GM19372 (cell line): Measurements from ENCODE around the gene PLK5.
"Not testable (repeated sequence)": the region's sequence is repeated elsewhere in the genome, so short reads cannot be mapped to it uniquely, and the experiment has no call there.

ENCODE experiments used
- ATAC-seq: cut with Tn5 transposase; IDR thresholded peaks from one replicate; pipeline ENCODE4 v1.9.1; 2021; ENCODE audit warnings: mild to moderate bottlenecking, low read depth, moderate library complexity; ENCODE audit not compliant: unreplicated experiment

The PLK5 gene

GRCh38 chr19:1523412-1524286 lies at the start of gene PLK5:
Gene PLK5, plus strand, starts transcription at chr19:1524077. Its CDS starts 2,920 bp downstream, at chr19:1526997.
- no peak for ATAC-seq

- no peak for ATAC-seq
These were observed 49.0 kb upstream of the PLK5 start for GRCh38 chr19:1474765-1475351.

- ATAC-seq = no peak
These were observed 48.0 kb upstream of the PLK5 start for GRCh38 chr19:1475751-1476437.

GRCh38 chr19:1477056-1477455 lies 46.8 kb upstream of the PLK5 start:
- not testable (repeated sequence) for ATAC-seq

- ATAC-seq = peak; percentile 88
These were observed 44.8 kb upstream of the PLK5 start, which contains the start of gene C19orf25 for GRCh38 chr19:1478934-1479707. Gene C19orf25, minus strand, starts transcription at chr19:1479215. Its CDS starts 312 bp downstream, at chr19:1478903.

GRCh38 chr19:1481224-1481892 lies 42.5 kb upstream of the PLK5 start:
- ATAC-seq = no peak

GRCh38 chr19:1481893-1482360 lies 42.0 kb upstream of the PLK5 start:
- ATAC-seq = no peak

- no peak for ATAC-seq
These were observed 41.3 kb upstream of the PLK5 start for GRCh38 chr19:1482361-1483130.

- no peak for ATAC-seq
These were observed 40.5 kb upstream of the PLK5 start for GRCh38 chr19:1483131-1483978.

GRCh38 chr19:1483979-1484428 lies 39.9 kb upstream of the PLK5 start:
- no peak for ATAC-seq

GRCh38 chr19:1486720-1487575 lies 36.9 kb upstream of the PLK5 start:
- no peak for ATAC-seq

GRCh38 chr19:1487576-1488281 lies 36.1 kb upstream of the PLK5 start:
- ATAC-seq = no peak

GRCh38 chr19:1488282-1488601 lies 35.6 kb upstream of the PLK5 start:
- no peak for ATAC-seq

- ATAC-seq = no peak
These were observed 34.2 kb upstream of the PLK5 start for GRCh38 chr19:1489463-1490310.

GRCh38 chr19:1490311-1491113 lies 33.4 kb upstream of the PLK5 start, which contains the start of gene PCSK4:
Gene PCSK4, minus strand, starts transcription at chr19:1490350. Its CDS starts 4 bp downstream, at chr19:1490346.
- ATAC-seq = peak; percentile 85
